Testis (tissue), 2 donors: ENCODE data around the gene POFUT1.

Source experiments
- CTCF ChIP-seq, 3 experiments: fragments of 450-650 bp in 2 of 3; fragments of 200-600 bp in 1 of 3; sonication (generic) in 1 of 3; IDR thresholded peaks; one replicate each; pipeline ENCODE4 v1.5.1; 2016 to 2019; ENCODE audit warnings: antibody characterized with exemption in 3 of 3, mild to moderate bottlenecking in 2 of 3, moderate library complexity in 1 of 3
- POLR2A ChIP-seq: fragments of 450-650 bp; IDR thresholded peaks from one replicate; pipeline ENCODE4 v1.6.1; 2017; ENCODE audit warnings: antibody characterized with exemption, mild to moderate bottlenecking, moderate library complexity

DNA sequence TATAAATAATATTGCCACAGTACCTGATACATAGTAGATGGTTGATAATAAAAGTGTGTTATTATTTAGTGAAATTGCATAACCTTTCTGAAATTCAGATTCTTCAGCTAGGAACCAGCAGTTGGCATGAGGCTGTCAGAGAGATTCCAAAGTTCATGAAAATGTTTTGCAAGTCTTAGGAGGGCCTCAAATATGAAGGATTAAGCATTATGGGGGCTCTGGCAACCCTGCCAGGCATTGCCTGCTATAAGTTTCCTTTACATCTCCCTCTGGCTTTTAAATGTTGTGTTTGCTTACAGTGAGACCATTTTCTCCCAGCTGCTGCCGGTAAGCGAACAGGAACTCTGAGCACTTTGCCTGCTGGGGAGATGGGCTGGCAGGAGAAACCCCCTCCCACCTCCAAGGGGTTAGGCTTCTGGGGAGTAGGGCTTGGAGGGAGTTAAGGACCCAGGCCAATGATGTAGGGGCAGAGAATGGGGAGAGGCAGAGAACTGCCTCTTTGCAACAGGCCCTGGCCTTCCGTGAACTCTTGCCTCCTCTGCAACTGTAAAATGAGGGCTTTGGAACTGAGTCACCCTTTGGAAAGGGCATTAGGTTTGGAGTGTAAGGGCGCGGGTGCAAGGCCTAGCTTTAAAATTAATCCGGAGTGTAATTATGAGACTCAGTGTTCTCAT is 36.6 kb downstream of the POFUT1 start:
- TF ChIP-seq POLR2A = no peak
- no peak for TF ChIP-seq CTCF (IDR thresholded peaks at IDR 0.05)
